GM19023 (cell line): Measurements from ENCODE around the gene RBM26.
"Not testable (repeated sequence)": the region's sequence is repeated elsewhere in the genome, so short reads cannot be mapped to it uniquely, and the experiment has no call there.

Experiments
- ATAC-seq: cut with Tn5 transposase; IDR thresholded peaks from one replicate; pipeline ENCODE4 v1.9.1; 2021; ENCODE audit warnings: mild to moderate bottlenecking, moderate library complexity; ENCODE audit not compliant: unreplicated experiment

The RBM26 gene

GRCh38 chr13:79282976-79283375, 123.1 kb downstream of the RBM26 start:
- ATAC-seq, result no peak

- no peak for ATAC-seq
Observed at GRCh38 chr13:79282508-79282907, 123.5 kb downstream of the RBM26 start.

- ATAC-seq, result no peak
Observed at GRCh38 chr13:79281339-79281747, 124.7 kb downstream of the RBM26 start.

GRCh38 chr13:79279735-79280134, 126.3 kb downstream of the RBM26 start:
- not testable (repeated sequence) for ATAC-seq

GRCh38 chr13:79273045-79273444, 133.0 kb downstream of the RBM26 start:
- ATAC-seq, result no peak

GRCh38 chr13:79271616-79272015, 134.4 kb downstream of the RBM26 start:
- ATAC-seq, result no peak

GRCh38 chr13:79270859-79271258, 135.2 kb downstream of the RBM26 start:
- ATAC-seq, result no peak
